Ovary (tissue), 3 donors: ENCODE measurements around the gene SSBP2.

Experiments used
- EP300 ChIP-seq: sonication (generic); formaldehyde crosslinking; IDR thresholded peaks from one replicate; pipeline ENCODE4 v1.6.1; 2017; ENCODE audit warnings: antibody characterized with exemption
- TF ChIP-seq, protein P1 (sequence below), 3 donors: fragments of 450-650 bp in 2 of 3; fragments of 200-600 bp in 1 of 3; IDR thresholded peaks; one replicate each; pipeline versions ENCODE4 v1.5.1 to v1.8.0; 2016 to 2022; ENCODE audit warnings: antibody characterized with exemption in 3 of 3, mild to moderate bottlenecking in 1 of 3
- donor health status: DM: no; HTN: no; CAD: no.

DNA sequence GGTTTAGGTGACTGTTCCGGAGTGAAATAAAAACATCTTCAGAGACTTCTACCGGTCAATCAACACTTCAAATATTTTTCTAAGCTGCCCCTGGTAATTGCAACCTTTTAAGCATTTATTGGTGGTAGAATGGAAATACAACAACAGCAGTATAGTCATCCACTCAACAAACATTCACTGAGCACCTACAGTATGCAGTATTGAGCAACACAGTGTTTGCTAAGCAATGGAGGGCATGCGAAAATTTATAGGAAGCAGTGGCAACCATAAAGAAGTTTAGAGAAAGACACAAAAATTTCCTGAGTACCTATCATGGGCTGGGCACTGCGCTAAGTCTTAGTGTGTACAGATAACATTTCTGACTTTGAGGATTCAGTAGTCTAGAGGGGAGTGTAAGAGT is 12.0 kb upstream of the SSBP2 start:
- TF ChIP-seq, protein P1, sequence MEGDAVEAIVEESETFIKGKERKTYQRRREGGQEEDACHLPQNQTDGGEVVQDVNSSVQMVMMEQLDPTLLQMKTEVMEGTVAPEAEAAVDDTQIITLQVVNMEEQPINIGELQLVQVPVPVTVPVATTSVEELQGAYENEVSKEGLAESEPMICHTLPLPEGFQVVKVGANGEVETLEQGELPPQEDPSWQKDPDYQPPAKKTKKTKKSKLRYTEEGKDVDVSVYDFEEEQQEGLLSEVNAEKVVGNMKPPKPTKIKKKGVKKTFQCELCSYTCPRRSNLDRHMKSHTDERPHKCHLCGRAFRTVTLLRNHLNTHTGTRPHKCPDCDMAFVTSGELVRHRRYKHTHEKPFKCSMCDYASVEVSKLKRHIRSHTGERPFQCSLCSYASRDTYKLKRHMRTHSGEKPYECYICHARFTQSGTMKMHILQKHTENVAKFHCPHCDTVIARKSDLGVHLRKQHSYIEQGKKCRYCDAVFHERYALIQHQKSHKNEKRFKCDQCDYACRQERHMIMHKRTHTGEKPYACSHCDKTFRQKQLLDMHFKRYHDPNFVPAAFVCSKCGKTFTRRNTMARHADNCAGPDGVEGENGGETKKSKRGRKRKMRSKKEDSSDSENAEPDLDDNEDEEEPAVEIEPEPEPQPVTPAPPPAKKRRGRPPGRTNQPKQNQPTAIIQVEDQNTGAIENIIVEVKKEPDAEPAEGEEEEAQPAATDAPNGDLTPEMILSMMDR (IDR thresholded peaks at IDR 0.05): no peak
- TF ChIP-seq EP300: no peak
